ENCODE data around the gene SDF4. TPM values are rescaled to one million over a fixed set of nuclear protein-coding genes. Genes with fewer than 3 reads are reported as not detected.

Gene SDF4
- total RNA-seq, 3 donors from 2014 or later (not counting 1 experiment from before 2014, with no cell fraction given) = 176 to 211 (median 184) TPM

GRCh38 chr1:1254667-1254998, 22.8 kb upstream of the SDF4 start:
- Mint-ChIP-seq H3K36me3 (no peaks in the 10 kb centered on the region), H3K27me3 (ENCODE audit: low read depth in 2 of 2) (no peaks in the 10 kb centered on the region), H3K9me3 (no peaks in the 10 kb centered on the region), H3K4me3 (no peak overlapping the region), H3K27ac (no peak overlapping the region), H3K4me1 (peaks cover 9 to 27% of the 10 kb centered on the region in 2 donors)
- Histone ChIP-seq H3K36me3 (ENCODE audit: control insufficient read depth, insufficient read depth, low read length) (peaks cover 37% of the 10 kb centered on the region), H3K4me3 (ENCODE audit: low read length) (no peak overlapping the region), H3K27me3 (ENCODE audit: control insufficient read depth, insufficient read depth, low read length) (no peaks in the 10 kb centered on the region), H3K27ac (ENCODE audit: low read length) (no peak overlapping the region), H3K9me3 (ENCODE audit: control insufficient read depth, insufficient read depth, low read length) (no peaks in the 10 kb centered on the region), H3K4me1 (ENCODE audit: control insufficient read depth, insufficient read depth, low read length) (peaks cover 18% of the 10 kb centered on the region)
- ATAC-seq (no peak), DNase-seq (no peak)
- no peak for TF ChIP-seq CTCF (IDR thresholded peaks at IDR 0.05)
- intact Hi-C loops (cut with micrococcal nuclease) = no loop called here
- 94% methylated on average over 21 of the region's 21 CpGs for WGBS (ENCODE audit: insufficient coverage)

GRCh38 chr1:1253972-1254666, 22.3 kb upstream of the SDF4 start:
- H3K4me1 Mint-ChIP-seq = peaks cover 7 to 26% of the 10 kb centered on the region in 2 donors
- peaks cover 34% of the 10 kb centered on the region for H3K36me3 ChIP-seq (ENCODE audit: control insufficient read depth, insufficient read depth, low read length)
- no peaks in the 10 kb centered on the region for H3K27me3 ChIP-seq (ENCODE audit: control insufficient read depth, insufficient read depth, low read length)
- H3K4me3 ChIP-seq (ENCODE audit: low read length) = no peak overlapping the region
- H3K27ac Mint-ChIP-seq = peak overlapping the region in 1 of 2 donors; percentile 78
- no peaks in the 10 kb centered on the region for H3K9me3 ChIP-seq (ENCODE audit: control insufficient read depth, insufficient read depth, low read length)
- H3K4me1 ChIP-seq (ENCODE audit: control insufficient read depth, insufficient read depth, low read length) = peaks cover 19% of the 10 kb centered on the region
- intact Hi-C loops (cut with micrococcal nuclease) = no loop called here
- no peaks in the 10 kb centered on the region for H3K36me3 Mint-ChIP-seq
- no peak for DNase-seq
- ATAC-seq = no peak
- no peaks in the 10 kb centered on the region for H3K9me3 Mint-ChIP-seq
- no peaks in the 10 kb centered on the region for H3K27me3 Mint-ChIP-seq (ENCODE audit: low read depth in 2 of 2)
- no peak for TF ChIP-seq CTCF (IDR thresholded peaks at IDR 0.05)
- WGBS (ENCODE audit: insufficient coverage) = 97% methylated on average over 50 of the region's 50 CpGs
- no peak overlapping the region for H3K4me3 Mint-ChIP-seq
- H3K27ac ChIP-seq (ENCODE audit: low read length) = no peak overlapping the region

- Mint-ChIP-seq H3K9me3 (no peaks in the 10 kb centered on the region), H3K4me1 (peaks cover 7 to 21% of the 10 kb centered on the region in 2 donors), H3K36me3 (no peaks in the 10 kb centered on the region), H3K27me3 (ENCODE audit: low read depth in 2 of 2) (no peaks in the 10 kb centered on the region), H3K4me3 (no peak overlapping the region), H3K27ac (peak overlapping the region; percentile 42 to 78)
- no peaks in the 10 kb centered on the region for H3K9me3 ChIP-seq (ENCODE audit: control insufficient read depth, insufficient read depth, low read length)
- peaks cover 32% of the 10 kb centered on the region for H3K36me3 ChIP-seq (ENCODE audit: control insufficient read depth, insufficient read depth, low read length)
- no peak overlapping the region for H3K27ac ChIP-seq (ENCODE audit: low read length)
- no peaks in the 10 kb centered on the region for H3K27me3 ChIP-seq (ENCODE audit: control insufficient read depth, insufficient read depth, low read length)
- peaks cover 19% of the 10 kb centered on the region for H3K4me1 ChIP-seq (ENCODE audit: control insufficient read depth, insufficient read depth, low read length)
- over 99% methylated on average over 12 of the region's 12 CpGs for WGBS (ENCODE audit: insufficient coverage)
- intact Hi-C loops (cut with micrococcal nuclease) = no loop called here
- ATAC-seq (no peak), DNase-seq (no peak)
- no peak overlapping the region for H3K4me3 ChIP-seq (ENCODE audit: low read length)
- TF ChIP-seq CTCF (IDR thresholded peaks at IDR 0.05) = no peak
These were observed 21.5 kb upstream of the SDF4 start for GRCh38 chr1:1253314-1253713.

Measured in natural killer cell (primary cell).